NCI-H2171 (cell line): ENCODE data around the gene PLPP2.
"Not testable (repeated sequence)": the region's sequence is repeated elsewhere in the genome, so short reads cannot be mapped to it uniquely, and the experiment has no call there.

ENCODE experiments used
- DNase-seq: peaks from one replicate; lab custom pipeline; 2025; lab: John Stamatoyannopoulos, UW

Gene PLPP2

GRCh38 chr19:271856-272255 lies 19.3 kb downstream of the PLPP2 start:
- no peak for DNase-seq

GRCh38 chr19:270766-271318 lies 20.4 kb downstream of the PLPP2 start:
- DNase-seq, result not testable (repeated sequence)

- no peak for DNase-seq
These were observed 22.0 kb downstream of the PLPP2 start for GRCh38 chr19:269241-269640.

GRCh38 chr19:262125-262524 lies 29.1 kb downstream of the PLPP2 start:
- no peak for DNase-seq

- not testable (repeated sequence) for DNase-seq
These were observed 34.4 kb downstream of the PLPP2 start for GRCh38 chr19:256804-257203.

GRCh38 chr19:252421-253186 lies 38.6 kb downstream of the PLPP2 start:
- DNase-seq, result not testable (repeated sequence)

- no peak for DNase-seq
These were observed 44.7 kb downstream of the PLPP2 start for GRCh38 chr19:246551-246950.

GRCh38 chr19:245900-246299 lies 45.3 kb downstream of the PLPP2 start:
- not testable (repeated sequence) for DNase-seq

GRCh38 chr19:245457-245856 lies 45.7 kb downstream of the PLPP2 start:
- DNase-seq, result no peak
